Myometrial cell (primary cell): Measurements from ENCODE around the gene WDR87. TPM values are rescaled to one million over a fixed set of nuclear protein-coding genes. Genes with fewer than 3 reads are reported as not detected.

Experiments used
- total RNA-seq: library from RNA; depleted of rRNA; stranded (reverse); fragments of >200 nt; gene quantifications from 2 replicates; pipeline ENCODE4 v1.2.3, GENCODE V29; 2015

WDR87 gene
- total RNA-seq, result not detected in 2 replicates

GRCh38 chr19:37905946-37906868, at the start of gene WDR87:
TSS of gene WDR87 (minus strand) at chr19:37906594. CDS start at chr19:37898239, 8,355 bp downstream.

GRCh38 chr19:37906869-37907734, 708 bp upstream of the WDR87 start, which contains the start of gene SIPA1L3:
TSS of gene SIPA1L3 (plus strand) at chr19:37907208. CDS start at chr19:38081566, 174,358 bp downstream.

Other genes with a start within 250 kb of the WDR87 start
- gene ZNF607, start 186.8 kb downstream of the WDR87 start, total RNA-seq, result 1.7 and 3.4 TPM in 2 replicates
- 5.7 and 5.8 TPM in 2 replicates for gene ZNF573, start 127.0 kb downstream of the WDR87 start, total RNA-seq
- 20.2 and 25.4 TPM in 2 replicates for gene SIPA1L3, start 614 bp upstream of the WDR87 start, total RNA-seq